Smooth muscle cell of the brain vasculature (primary cell): ENCODE results near the gene RAB20.
"Not testable (repeated sequence)": the region's sequence is repeated elsewhere in the genome, so short reads cannot be mapped to it uniquely, and the experiment has no call there.

Experiments used
- DNase-seq: peaks from one replicate; pipeline ENCODE4 v3.0.0-alpha.2; 2012; ENCODE audit warnings: low read depth, low spot score

The RAB20 gene

GRCh38 chr13:110509971-110510786, 51.3 kb downstream of the RAB20 start:
- no peak for DNase-seq

GRCh38 chr13:110509478-110509926, 52.0 kb downstream of the RAB20 start:
- DNase-seq, result no peak

DNA sequence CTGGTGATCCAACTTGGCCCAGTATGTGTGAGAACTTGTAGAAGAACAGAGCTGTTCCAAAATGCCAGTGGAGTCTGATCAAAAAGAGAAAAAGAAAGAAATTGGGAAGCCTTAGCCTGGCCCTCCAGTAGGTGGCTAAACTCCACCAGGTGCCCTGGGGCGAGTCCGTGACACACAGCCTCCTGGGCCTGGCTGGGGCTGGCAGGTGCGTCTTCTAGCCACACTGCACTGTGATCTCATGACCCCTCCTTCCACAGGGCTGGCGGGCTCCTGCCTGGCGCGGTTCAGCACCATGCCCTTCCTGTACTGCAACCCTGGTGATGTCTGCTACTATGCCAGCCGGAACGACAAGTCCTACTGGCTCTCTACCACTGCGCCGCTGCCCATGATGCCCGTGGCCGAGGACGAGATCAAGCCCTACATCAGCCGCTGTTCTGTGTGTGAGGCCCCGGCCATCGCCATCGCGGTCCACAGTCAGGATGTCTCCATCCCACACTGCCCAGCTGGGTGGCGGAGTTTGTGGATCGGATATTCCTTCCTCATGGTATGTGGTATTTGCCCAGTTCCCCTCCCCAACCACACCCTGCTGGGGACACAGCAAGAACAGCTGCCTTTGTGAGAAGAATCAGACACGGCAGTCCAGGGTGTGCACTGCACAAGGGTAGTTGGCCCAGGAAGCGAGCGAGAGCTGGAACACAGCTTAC, 53.7 kb downstream of the RAB20 start:
- no peak for DNase-seq

DNA sequence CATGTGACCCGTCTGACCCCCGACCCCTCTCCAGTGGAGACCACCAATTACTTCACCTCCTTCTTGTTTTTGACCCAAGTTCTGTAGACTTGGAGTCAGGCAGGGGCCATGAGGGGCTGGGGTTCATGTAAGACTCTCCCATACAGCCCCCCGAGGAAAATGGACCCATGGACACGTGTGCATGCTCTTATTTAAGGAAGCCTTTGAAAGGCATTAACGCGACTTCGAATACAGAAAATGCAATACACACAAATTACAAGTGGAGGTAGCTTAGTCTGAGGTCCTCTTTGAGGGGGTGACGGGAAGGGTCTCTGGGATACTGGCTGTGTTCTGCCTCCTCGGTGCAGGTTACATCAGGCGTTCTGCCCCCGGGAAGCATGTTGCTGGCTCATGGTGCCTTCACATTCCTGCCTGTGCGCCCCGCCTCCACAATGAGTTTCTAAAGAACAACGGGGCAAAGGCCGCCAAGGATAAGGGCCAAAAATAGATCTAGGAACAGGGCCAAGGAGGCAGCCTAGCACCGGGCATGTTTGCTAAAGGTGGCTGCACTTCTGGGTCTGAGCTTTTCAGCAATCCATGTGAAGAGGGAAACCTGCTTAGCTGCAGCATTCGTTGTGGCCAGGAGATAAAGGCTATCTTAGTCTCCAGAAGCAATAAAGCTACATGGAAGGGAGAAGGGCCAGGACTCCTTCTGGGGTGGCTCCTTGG, 54.5 kb downstream of the RAB20 start:
- no peak for DNase-seq

- DNase-seq, result no peak
These were observed 55.1 kb downstream of the RAB20 start for GRCh38 chr13:110506396-110506795.

GRCh38 chr13:110505594-110505993, 55.9 kb downstream of the RAB20 start:
- DNase-seq, result no peak

DNA sequence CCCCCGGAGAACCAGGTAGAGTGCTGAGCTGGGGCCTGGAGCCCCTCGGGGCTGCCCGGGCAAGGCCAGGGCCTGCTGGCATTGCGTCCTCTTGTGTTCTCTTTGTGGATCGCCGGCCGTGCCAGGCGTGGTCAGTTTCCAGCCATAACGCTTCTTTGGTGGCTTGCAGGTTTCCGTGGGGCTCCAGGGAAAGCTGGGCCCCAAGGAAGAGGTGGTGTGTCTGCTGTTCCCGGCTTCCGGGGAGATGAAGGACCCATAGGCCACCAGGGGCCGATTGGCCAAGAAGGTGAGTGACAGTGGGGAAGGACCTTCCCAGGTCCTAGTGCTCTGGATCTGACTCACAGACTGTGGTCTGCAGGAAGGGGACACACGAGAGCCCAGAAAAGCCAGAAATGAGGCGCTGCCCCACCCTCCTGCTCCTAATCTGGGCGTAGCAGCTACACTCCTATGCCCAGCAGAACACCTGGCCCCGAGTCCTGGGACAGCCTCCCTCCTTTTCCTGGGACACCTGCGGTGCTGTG, 57.5 kb downstream of the RAB20 start:
- DNase-seq, result no peak

GRCh38 chr13:110503037-110503901, 58.3 kb downstream of the RAB20 start:
- DNase-seq, result no peak

DNA sequence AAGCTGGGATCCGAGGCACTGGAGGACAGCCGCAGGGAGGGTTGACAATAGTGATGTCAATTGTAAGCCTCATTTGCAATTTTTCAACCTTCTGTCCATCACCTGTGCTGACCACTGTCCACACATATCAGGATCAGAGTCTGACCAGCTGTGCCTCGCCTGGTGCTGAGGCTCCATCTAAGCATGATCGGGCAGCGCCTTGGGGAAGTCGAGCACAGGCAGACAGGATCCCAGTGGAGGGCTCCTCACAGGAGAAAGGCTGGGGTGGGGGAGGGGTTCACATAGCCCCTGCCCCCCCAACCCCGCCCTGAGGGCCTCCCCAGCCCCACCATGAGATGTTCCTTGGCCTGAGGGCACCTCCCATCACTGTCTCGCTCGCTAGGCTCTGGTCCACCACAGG, 60.3 kb downstream of the RAB20 start:
- DNase-seq, result no peak

GRCh38 chr13:110500341-110500740, 61.2 kb downstream of the RAB20 start:
- no peak for DNase-seq

DNA sequence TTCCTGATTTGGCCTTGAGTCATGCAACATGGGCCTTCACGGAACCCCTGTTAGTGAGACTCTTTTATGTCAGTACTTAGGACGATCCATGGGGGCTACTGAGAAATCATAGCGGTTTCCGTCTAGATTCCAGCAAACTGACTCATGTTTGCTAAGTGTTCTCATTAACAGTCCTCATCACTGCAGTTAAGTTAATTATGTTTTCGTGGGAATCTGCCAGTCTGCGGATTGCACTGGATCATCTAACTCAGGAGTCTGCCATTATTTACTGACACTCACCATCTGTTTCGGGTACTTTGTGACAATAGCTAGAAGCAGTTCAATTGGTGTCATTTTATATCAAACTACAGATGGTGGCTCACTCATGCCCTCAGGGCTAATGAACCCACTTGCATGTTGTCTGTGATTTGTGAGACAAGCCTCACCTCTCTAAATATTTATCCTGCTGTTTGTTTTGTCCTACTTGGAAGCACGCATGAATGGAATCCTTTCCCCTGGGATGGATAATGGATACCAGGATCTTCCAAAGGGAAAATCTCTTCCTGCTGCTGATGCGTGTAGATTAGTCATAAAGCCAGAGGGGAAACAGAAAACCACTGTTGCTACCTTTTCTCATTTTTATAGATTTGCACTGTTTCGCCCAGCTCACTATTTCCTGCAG, 61.8 kb downstream of the RAB20 start:
- no peak for DNase-seq

DNA sequence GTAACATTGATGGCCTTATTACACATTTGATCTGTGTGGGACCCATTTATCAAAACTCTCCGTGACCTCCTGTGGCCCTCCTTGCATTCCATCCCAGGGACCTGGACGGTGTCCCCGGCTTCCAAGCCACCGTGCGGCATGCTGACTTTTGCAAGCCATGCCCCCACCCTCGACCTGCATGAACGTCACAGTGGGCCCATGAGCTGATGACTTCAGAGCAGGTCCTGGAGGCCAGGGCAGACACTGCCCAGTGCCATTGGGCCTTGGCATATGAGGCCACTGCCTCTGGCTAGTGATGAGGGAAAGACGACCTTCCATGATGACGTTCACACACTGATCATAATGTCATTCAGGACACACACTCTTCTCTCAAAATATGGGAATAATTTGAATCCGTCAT, 62.8 kb downstream of the RAB20 start:
- DNase-seq, result no peak

DNA sequence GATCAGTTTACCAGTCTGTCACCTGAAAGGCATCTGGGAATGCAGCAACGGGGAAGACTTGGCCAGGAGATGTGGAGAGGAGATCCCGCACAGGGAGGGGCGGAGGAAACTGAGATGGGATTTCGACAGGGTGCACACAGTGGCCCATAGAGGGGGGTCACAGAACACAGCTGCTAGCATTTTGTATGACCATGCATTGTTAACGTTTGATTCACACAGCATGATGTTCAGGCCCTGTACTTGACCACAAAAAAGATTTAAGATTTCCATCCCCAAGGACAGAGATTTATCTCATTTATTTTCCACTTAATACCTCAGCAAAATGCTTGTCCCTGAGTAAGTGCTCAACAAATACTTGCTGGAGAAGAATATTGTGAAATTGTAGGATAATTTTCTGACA, 63.2 kb downstream of the RAB20 start:
- no peak for DNase-seq

- not testable (repeated sequence) for DNase-seq
These were observed 63.6 kb downstream of the RAB20 start for GRCh38 chr13:110497896-110498295.

GRCh38 chr13:110497003-110497402, 64.5 kb downstream of the RAB20 start:
- no peak for DNase-seq

DNA sequence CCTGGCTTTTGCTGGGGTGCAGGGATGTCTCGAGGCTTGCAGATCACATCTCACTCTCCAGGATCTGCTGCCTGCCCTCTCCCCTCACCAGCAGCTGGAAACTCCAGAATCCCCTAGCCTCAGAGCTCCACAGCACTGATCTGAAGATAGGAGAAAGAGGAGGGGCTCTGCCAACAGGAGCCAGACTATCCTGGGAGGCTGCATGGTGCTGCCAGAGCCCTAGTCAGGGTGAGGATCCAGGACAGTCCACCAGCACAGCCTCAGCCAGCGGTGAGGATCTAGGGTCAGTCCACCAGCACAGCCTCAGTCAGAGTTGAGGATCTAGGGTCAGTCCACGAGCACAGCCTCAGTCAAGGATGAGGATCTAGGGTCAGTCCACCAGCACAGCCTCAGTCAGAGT, 65.2 kb downstream of the RAB20 start:
- no peak for DNase-seq

DNA sequence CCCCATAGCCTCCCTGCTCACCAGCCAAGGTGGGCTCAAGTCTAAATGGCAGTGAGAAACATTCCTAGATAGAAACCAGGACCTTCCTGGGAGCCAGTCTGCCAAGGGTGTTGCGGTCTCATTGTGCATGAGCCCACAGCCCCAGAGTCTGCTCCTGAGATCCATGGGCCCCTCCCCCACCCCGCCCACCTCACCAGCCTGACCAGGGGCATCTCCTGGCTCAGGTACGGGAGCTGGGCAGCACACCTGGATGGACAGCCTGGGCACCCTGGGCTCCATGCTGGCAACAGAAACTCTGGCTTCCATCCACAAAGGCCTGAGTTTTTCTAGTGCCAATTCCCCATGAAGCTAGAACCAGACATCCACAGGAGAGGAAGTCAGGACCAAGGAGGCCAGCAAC, 65.6 kb downstream of the RAB20 start:
- DNase-seq, result no peak

- DNase-seq, result no peak
These were observed 66.1 kb downstream of the RAB20 start for GRCh38 chr13:110495376-110495775.

DNA sequence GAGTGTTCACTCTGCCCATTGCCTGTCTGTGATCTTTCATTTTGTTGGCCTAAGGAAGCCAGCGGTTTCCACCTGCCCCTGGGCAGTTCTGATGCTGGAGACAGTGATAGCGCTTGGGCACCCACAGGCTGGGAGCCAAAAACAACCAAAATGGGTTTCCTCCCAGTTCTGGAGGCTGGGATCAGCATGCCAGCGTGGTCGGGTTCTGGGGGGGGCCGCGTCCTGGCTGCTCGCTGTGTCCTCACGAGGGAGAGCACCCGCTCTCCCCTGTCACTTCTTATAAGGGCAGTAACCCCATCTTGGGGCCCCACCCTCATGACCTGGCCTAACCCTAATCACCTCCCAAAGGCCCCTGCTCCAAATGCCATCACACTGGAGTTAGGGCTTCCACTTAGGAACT, 67.9 kb downstream of the RAB20 start:
- DNase-seq, result no peak

DNA sequence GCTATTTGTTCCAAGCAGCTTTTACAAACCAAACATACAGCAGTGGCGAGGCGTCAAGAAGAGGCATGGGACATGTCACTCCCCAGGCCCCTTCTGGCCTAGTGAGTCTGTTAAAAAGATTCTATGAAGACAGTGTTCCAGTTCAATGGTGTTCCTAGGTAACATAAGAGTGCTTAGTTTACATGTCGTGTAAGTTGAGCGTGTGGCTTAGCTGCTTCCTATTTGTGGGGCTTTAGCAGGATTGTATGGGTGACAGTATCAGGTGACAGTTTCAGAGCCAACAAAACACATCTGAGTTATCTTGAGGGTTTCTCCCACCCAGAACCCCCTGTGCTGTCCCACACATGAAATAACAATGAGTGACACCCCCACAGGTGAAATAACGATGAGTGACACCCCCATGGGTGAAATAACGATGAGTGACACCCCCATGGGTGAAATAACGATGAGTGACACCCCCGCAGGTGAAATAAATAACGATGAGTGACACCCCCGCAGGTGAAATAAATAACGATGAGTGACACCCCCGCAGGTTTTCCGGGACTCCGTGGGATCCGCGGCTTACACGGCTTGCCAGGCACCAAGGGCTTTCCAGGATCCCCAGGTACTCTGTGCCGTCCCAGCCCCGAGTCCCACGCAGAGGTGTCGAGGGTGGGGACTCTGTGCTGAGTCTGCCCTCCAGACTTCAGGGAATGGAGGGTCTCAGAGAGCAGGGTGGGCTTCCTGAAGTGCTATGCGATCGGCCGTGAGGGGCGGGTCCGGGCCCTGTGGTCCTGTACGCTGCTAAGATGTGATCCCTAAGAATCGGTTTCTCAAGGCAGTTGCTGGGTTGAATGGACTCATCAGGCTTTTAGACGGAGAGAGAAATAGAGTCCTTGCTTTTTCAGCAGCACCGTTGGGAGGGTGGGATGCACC, 68.6 kb downstream of the RAB20 start:
- DNase-seq, result no peak
